OCI-LY7 (cell line): ENCODE data around the gene TUFM.

Experiments
- EZH2phosphoT487 ChIP-seq: fragments of 200-600 bp; sonication (generic); IDR thresholded peaks from 2 replicates; pipeline ENCODE4 v1.6.1; 2018; ENCODE audit warnings: low read depth, borderline replicate concordance, mild to moderate bottlenecking, mixed run types, antibody characterized with exemption, low read length, moderate library complexity, mixed read lengths
- TF ChIP-seq, protein P1 (sequence below): fragments of 200-600 bp; sonication (generic); conservative IDR thresholded peaks from 2 replicates; pipeline ENCODE4 v1.5.1; 2014; ENCODE audit warnings: mild to moderate bottlenecking, antibody characterized with exemption, low read length, moderate library complexity, mixed read lengths

DNA sequence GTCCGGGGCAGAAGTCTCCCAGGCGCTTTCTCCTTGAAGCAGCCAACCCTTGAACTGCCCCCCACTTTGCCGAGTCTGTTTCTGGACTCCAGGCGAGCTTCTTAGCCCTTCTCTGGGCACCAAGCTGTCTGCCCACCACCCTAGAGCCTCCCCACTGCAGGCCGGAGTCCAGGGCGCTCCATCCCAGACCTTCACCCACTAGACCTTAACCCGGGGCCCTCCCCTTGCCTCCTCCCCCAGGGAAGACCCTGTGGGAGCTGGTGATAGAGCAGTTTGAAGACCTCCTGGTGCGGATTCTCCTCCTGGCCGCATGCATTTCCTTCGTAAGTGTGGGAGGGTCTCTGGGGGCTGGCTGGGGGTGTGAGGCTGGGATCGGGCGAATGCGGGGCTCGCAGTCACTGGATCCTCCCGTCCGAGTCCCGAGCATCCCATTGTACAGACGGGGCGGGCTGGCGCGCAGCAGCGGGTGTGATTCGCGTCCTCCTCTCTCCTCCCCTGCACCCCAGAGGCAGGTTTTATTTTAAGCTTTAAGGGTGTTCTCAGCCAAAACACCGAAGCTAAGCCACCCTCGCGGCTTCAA lies 33.2 kb upstream of the TUFM start:
- TF ChIP-seq, protein P1, sequence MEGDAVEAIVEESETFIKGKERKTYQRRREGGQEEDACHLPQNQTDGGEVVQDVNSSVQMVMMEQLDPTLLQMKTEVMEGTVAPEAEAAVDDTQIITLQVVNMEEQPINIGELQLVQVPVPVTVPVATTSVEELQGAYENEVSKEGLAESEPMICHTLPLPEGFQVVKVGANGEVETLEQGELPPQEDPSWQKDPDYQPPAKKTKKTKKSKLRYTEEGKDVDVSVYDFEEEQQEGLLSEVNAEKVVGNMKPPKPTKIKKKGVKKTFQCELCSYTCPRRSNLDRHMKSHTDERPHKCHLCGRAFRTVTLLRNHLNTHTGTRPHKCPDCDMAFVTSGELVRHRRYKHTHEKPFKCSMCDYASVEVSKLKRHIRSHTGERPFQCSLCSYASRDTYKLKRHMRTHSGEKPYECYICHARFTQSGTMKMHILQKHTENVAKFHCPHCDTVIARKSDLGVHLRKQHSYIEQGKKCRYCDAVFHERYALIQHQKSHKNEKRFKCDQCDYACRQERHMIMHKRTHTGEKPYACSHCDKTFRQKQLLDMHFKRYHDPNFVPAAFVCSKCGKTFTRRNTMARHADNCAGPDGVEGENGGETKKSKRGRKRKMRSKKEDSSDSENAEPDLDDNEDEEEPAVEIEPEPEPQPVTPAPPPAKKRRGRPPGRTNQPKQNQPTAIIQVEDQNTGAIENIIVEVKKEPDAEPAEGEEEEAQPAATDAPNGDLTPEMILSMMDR: no peak
- TF ChIP-seq EZH2phosphoT487: no peak
